Smooth muscle cell (in vitro differentiated cells): ENCODE data around the gene TAF6. TPM values are rescaled to one million over a fixed set of nuclear protein-coding genes. Genes with fewer than 3 reads are reported as not detected.

ENCODE experiments used
- DNase-seq: peaks from one replicate; lab custom pipeline; 2025; ENCODE audit not compliant: unreplicated experiment; lab: John Stamatoyannopoulos, UW
- H2AFZ ChIP-seq: fragments of 200-600 bp; sonication (generic); 2 replicates; pipeline ENCODE4 v1.6.0; 2016; ENCODE audit warnings: antibody characterized with exemption, low read depth, mild to moderate bottlenecking
- H3F3A ChIP-seq: fragments of 200-600 bp; sonication (generic); 2 replicates; pipeline ENCODE4 v1.6.0; 2017; ENCODE audit warnings: antibody characterized with exemption, low read depth
- H3K27ac ChIP-seq: fragments of 200-600 bp; sonication (generic); 2 replicates; pipeline ENCODE4 v1.5.1; 2016; ENCODE audit warnings: low read depth, mild to moderate bottlenecking
- H3K27me3 ChIP-seq: fragments of 200-600 bp; sonication (generic); 2 replicates; pipeline ENCODE4 v1.6.1; 2016; ENCODE audit warnings: low read depth, mild to moderate bottlenecking
- H3K36me3 ChIP-seq: fragments of 200-600 bp; sonication (generic); 2 replicates; pipeline ENCODE4 v1.5.1; 2016; ENCODE audit warnings: low read depth
- H3K4me1 ChIP-seq: fragments of 200-600 bp; sonication (generic); 2 replicates; pipeline ENCODE4 v1.5.1; 2016; ENCODE audit warnings: low read depth
- H3K4me2 ChIP-seq: fragments of 200-600 bp; sonication (generic); 2 replicates; pipeline ENCODE4 v1.6.0; 2016; ENCODE audit warnings: mild to moderate bottlenecking
- H3K4me3 ChIP-seq: fragments of 200-600 bp; sonication (generic); 2 replicates; pipeline ENCODE4 v1.5.1; 2016; ENCODE audit warnings: mild to moderate bottlenecking
- H3K79me2 ChIP-seq: fragments of 200-600 bp; sonication (generic); 2 replicates; pipeline ENCODE4 v1.6.0; 2016; ENCODE audit warnings: low read depth, mild to moderate bottlenecking
- H3K9ac ChIP-seq: fragments of 200-600 bp; sonication (generic); 2 replicates; pipeline ENCODE4 v1.6.0; 2016; ENCODE audit warnings: low read depth
- H3K9me3 ChIP-seq: fragments of 200-600 bp; sonication (generic); replicated peaks from 2 replicates; pipeline ENCODE4 v1.5.1; 2016; ENCODE audit warnings: low read depth
- H4K20me1 ChIP-seq: fragments of 200-600 bp; sonication (generic); 2 replicates; pipeline ENCODE4 v1.6.0; 2016; ENCODE audit warnings: low read depth
- WGBS: methylation state at CpG from one replicate; pipeline ENCODE4 v1.1.7; 2016; ENCODE audit warnings: low lambda C conversion rate; 5-methylcytosine and 5-hydroxymethylcytosine counted together
- polyA plus RNA-seq: library from polyadenylated mRNA; unstranded; fragments of >200 nt; fragmentation: Nextera tagmentation; extraction: Ambion mirVana; gene quantifications from 2 replicates; pipeline ENCODE4 v1.2.1, GENCODE V29; 2016
- total RNA-seq: library from RNA; depleted of rRNA; stranded (reverse); fragments of >200 nt; gene quantifications from 2 replicates; pipeline ENCODE4 v1.2.3, GENCODE V29; 2014
- TF ChIP-seq, protein P1 (sequence below): fragments of 200-600 bp; sonication (generic); IDR thresholded peaks from 2 replicates; pipeline ENCODE4 v1.5.1; 2017; ENCODE audit warnings: borderline replicate concordance, mild to moderate bottlenecking, antibody characterized with exemption; ENCODE audit not compliant: insufficient read depth, poor library complexity, severe bottlenecking

Gene TAF6
- total and polyA plus RNA-seq, 2 experiments from 2014 or later, result 26.6 to 78.0 TPM

DNA sequence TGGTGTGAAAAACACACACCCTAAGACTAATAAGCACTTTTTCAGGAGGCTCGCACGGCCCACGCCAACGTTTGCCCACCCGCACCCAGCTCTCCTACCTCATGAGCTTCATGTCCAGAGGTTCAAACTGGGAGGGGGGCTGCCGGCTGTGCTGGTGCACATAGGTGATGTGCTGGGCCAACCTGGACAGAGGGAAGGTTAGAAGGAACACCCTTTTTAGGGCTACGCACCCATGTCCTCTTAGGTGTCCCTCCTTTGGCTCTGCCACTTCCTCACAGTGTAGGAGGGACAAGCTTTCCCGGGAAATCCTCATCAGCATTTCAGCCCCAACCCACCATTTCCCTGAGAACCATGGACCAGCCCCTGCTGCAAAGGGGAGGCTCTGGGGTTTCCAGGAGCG lies 23.9 kb downstream of the TAF6 start:
- Histone ChIP-seq H3K27me3 (no peaks in the 10 kb centered on the region), H3K9me3 (no peaks in the 10 kb centered on the region), H3K4me1 (peaks cover 15% of the 10 kb centered on the region), H3K9ac (no peak overlapping the region), H3K4me3 (no peak overlapping the region), H3K79me2 (peaks cover 25% of the 10 kb centered on the region), H3K36me3 (peaks cover 19% of the 10 kb centered on the region), H2AFZ (no peak overlapping the region), H3K27ac (no peak overlapping the region), H3F3A (peaks cover 30% of the 10 kb centered on the region), H4K20me1 (peaks cover 9% of the 10 kb centered on the region), H3K4me2 (no peak overlapping the region)
- 92% methylated on average over 9 of the region's 9 CpGs for WGBS
- TF ChIP-seq, protein P1, sequence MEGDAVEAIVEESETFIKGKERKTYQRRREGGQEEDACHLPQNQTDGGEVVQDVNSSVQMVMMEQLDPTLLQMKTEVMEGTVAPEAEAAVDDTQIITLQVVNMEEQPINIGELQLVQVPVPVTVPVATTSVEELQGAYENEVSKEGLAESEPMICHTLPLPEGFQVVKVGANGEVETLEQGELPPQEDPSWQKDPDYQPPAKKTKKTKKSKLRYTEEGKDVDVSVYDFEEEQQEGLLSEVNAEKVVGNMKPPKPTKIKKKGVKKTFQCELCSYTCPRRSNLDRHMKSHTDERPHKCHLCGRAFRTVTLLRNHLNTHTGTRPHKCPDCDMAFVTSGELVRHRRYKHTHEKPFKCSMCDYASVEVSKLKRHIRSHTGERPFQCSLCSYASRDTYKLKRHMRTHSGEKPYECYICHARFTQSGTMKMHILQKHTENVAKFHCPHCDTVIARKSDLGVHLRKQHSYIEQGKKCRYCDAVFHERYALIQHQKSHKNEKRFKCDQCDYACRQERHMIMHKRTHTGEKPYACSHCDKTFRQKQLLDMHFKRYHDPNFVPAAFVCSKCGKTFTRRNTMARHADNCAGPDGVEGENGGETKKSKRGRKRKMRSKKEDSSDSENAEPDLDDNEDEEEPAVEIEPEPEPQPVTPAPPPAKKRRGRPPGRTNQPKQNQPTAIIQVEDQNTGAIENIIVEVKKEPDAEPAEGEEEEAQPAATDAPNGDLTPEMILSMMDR, result no peak
- DNase-seq, result no peak

DNA sequence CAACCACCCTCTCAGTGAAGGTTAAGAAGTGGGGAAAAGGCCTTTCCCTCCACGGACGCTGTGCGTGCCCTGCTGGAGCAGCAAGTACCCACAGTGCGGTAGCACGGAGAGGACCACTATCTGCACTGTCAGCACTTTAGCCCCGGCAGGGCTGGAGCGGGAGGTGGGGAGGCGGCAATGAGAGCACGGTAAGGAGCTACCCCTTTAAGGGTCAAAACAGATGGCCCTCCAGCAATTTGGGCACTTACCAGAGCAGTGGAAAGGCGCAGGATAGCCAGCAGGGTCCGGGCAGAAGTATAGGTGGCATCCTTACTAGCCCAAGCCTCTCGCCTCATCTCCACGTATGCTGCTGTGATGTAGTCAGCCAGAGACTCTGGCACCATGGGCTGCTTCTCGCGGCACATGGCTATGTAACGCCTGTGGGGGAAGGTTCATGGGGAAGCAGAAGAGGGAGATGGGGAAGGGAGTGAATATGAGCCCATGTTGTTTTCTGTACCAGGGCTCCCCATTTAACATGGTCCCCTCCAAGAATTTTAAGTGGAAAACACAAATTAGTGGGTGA lies 25.2 kb downstream of the TAF6 start:
- H3K4me1 ChIP-seq, result peaks cover 9% of the 10 kb centered on the region
- no peak for DNase-seq
- peaks cover 18% of the 10 kb centered on the region for H3K36me3 ChIP-seq
- H3K9me3 ChIP-seq, result no peaks in the 10 kb centered on the region
- H4K20me1 ChIP-seq, result no peaks in the 10 kb centered on the region
- peaks cover 16% of the 10 kb centered on the region for H3K79me2 ChIP-seq
- no peaks in the 10 kb centered on the region for H3K27me3 ChIP-seq
- no peak overlapping the region for H3K27ac ChIP-seq
- peaks cover 36% of the 10 kb centered on the region for H3F3A ChIP-seq
- H3K9ac ChIP-seq, result no peak overlapping the region
- 95% methylated on average over 16 of the region's 16 CpGs for WGBS
- H3K4me2 ChIP-seq, result no peak overlapping the region
- no peak overlapping the region for H3K4me3 ChIP-seq
- no peak overlapping the region for H2AFZ ChIP-seq
- TF ChIP-seq, protein P1, result no peak

DNA sequence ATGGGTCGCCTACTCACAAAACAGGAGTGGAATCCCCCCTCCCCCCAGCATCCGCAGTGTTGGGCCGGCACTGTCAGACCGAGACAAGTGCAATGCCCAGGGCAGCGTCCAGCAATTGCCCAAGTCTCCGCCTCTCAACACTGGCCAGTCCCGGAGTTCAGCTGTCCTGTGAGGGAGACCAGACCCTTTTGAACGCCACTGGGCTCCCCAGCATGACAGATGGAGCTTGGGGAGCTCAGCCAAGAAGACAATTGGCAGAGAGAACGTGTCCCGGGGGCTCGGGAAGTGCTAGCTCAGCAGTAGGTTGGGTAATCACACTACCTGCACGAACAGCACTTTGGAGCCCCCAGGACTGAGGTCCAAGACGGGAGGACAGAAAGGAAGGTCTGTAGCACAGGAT lies 25.7 kb downstream of the TAF6 start:
- H4K20me1 ChIP-seq, result no peaks in the 10 kb centered on the region
- no peak overlapping the region for H2AFZ ChIP-seq
- no peaks in the 10 kb centered on the region for H3K27me3 ChIP-seq
- H3K9me3 ChIP-seq, result no peaks in the 10 kb centered on the region
- no peak overlapping the region for H3K4me2 ChIP-seq
- 90% methylated on average over 13 of the region's 13 CpGs for WGBS
- H3K36me3 ChIP-seq, result peaks cover 13% of the 10 kb centered on the region
- no peak for DNase-seq
- peaks cover 11% of the 10 kb centered on the region for H3K79me2 ChIP-seq
- H3F3A ChIP-seq, result peaks cover 38% of the 10 kb centered on the region
- H3K4me1 ChIP-seq, result peaks cover 5% of the 10 kb centered on the region
- H3K9ac ChIP-seq, result no peak overlapping the region
- H3K4me3 ChIP-seq, result no peak overlapping the region
- no peak overlapping the region for H3K27ac ChIP-seq
- TF ChIP-seq, protein P1, result no peak

DNA sequence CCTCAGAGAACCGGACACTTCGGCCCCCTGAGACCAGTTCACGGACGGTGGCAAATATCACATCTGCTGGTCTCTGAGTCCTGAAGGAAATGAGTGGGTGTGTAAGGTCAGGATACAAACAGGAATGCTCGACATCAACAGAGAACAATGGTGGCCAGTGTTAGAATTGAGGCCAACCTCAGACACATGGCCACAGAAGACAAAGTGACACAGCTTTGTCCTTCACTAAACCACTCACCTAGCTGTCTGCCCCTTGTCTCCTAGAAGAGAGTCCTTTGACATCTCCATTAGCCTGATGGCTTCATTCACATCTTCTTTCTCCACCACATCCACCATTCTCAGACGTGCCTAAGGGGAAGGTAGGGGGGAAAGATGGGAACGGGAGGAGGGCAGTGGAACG lies 26.1 kb downstream of the TAF6 start:
- 74% methylated on average over 8 of the region's 8 CpGs for WGBS
- peaks cover 9% of the 10 kb centered on the region for H3K4me1 ChIP-seq
- H3K27me3 ChIP-seq, result no peaks in the 10 kb centered on the region
- H2AFZ ChIP-seq, result no peak overlapping the region
- H3K9me3 ChIP-seq, result no peaks in the 10 kb centered on the region
- TF ChIP-seq, protein P1, result no peak
- H3K27ac ChIP-seq, result no peak overlapping the region
- H3K4me3 ChIP-seq, result no peak overlapping the region
- H3K79me2 ChIP-seq, result peaks cover 7% of the 10 kb centered on the region
- peaks cover 42% of the 10 kb centered on the region for H3F3A ChIP-seq
- H3K9ac ChIP-seq, result no peak overlapping the region
- no peak overlapping the region for H3K4me2 ChIP-seq
- H3K36me3 ChIP-seq, result peaks cover 8% of the 10 kb centered on the region
- DNase-seq, result no peak
- H4K20me1 ChIP-seq, result no peaks in the 10 kb centered on the region
